Endothelial cell of umbilical vein (primary cell): Measurements from ENCODE around the gene QSER1. TPM values are rescaled to one million over a fixed set of nuclear protein-coding genes. Genes with fewer than 3 reads are reported as not detected.

Experiments
- BruUV-seq: library from RNA; stranded (reverse); fragments of 400-500 nt; replicated peaks from 2 replicates; lab custom pipeline; 2021; lab: Mats Ljungman, UMichigan
- CTCF ChIA-PET: fragments of 300-600, 350-600 bp; sonication (Branson Sonifier 250); formaldehyde crosslinking; loops from one replicate; lab custom pipeline; 2021; ENCODE audit warnings: antibody characterized with exemption, inconsistent platforms; lab: Charles Lee
- POLR2A ChIA-PET: fragments of 300-600, 350-600 bp; sonication (Branson Sonifier 250); formaldehyde crosslinking; loops from one replicate; lab custom pipeline; 2021; ENCODE audit warnings: antibody characterized with exemption, inconsistent platforms; lab: Charles Lee
- DNase-seq: peaks from one replicate; pipeline ENCODE4 v3.0.0-alpha.2; 2011; ENCODE audit warnings: low read depth, low spot score
- FAIRE-seq: peaks from 2 replicates; lab custom pipeline; 2011; peaks lifted over from hg19 to GRCh38; lab: Jason Lieb, UNC
- H2AFZ ChIP-seq: 2 replicates; pipeline ENCODE4 v1.6.0; 2012; ENCODE audit warnings: low read depth, low read length, control low read depth, inconsistent platforms
- H3K27ac ChIP-seq: 2 replicates; pipeline ENCODE4 v1.5.1; 2011; ENCODE audit warnings: low read depth, mild to moderate bottlenecking, control low read depth, low read length, moderate library complexity; ENCODE audit not compliant: insufficient read depth
- H3K27me3 ChIP-seq, 2 experiments: 2 replicates each; pipeline versions ENCODE4 v1.6.0 to v1.6.1; 2011; ENCODE audit warnings: low read length in 2 of 2, mixed read lengths in 1 of 2; ENCODE audit not compliant: control insufficient read depth in 2 of 2, insufficient read depth in 2 of 2
- H3K36me3 ChIP-seq, 2 experiments: 2 replicates in 1 of 2; 3 replicates in 1 of 2; pipeline ENCODE4 v1.5.1; 2011; ENCODE audit warnings: low read length in 2 of 2, mild to moderate bottlenecking in 1 of 2, moderate library complexity in 1 of 2; ENCODE audit not compliant: control insufficient read depth in 2 of 2, insufficient read depth in 2 of 2; ENCODE audit errors: extremely low read depth in 1 of 2
- H3K4me1 ChIP-seq: 3 replicates; pipeline ENCODE4 v1.5.1; 2011; ENCODE audit warnings: mild to moderate bottlenecking, low read length; ENCODE audit not compliant: control insufficient read depth, insufficient read depth; ENCODE audit errors: extremely low read depth
- H3K4me2 ChIP-seq: 2 replicates; pipeline ENCODE4 v1.6.1; 2011; ENCODE audit warnings: low read length, control low read depth, mixed read lengths; ENCODE audit not compliant: insufficient read depth
- H3K4me3 ChIP-seq, 3 experiments: fragments of 200-600 bp in 1 of 3; sonication (generic), shearing (Covaris generic) in 1 of 3; replicated peaks in 1 of 3; 2 replicates each; pipeline ENCODE4 v1.5.1; 2011 to 2016; ENCODE audit warnings: control low read depth in 3 of 3, low read length in 3 of 3, mild to moderate bottlenecking in 2 of 3, inconsistent platforms in 1 of 3, low read depth in 1 of 3, moderate library complexity in 1 of 3; ENCODE audit not compliant: insufficient read depth in 1 of 3
- H3K79me2 ChIP-seq: 2 replicates; pipeline ENCODE4 v1.6.0; 2012; ENCODE audit warnings: low read length, inconsistent platforms; ENCODE audit not compliant: control insufficient read depth, insufficient read depth
- H3K9ac ChIP-seq: replicated peaks from 2 replicates; pipeline ENCODE3; 2011; ENCODE audit warnings: low read length, control low read depth; ENCODE audit not compliant: insufficient read depth; ENCODE audit errors: extremely low read depth
- H3K9me1 ChIP-seq: replicated peaks from 3 replicates; pipeline ENCODE4 v1.6.0; 2011; ENCODE audit warnings: mild to moderate bottlenecking, low read length; ENCODE audit not compliant: control insufficient read depth, insufficient read depth; ENCODE audit errors: extremely low read depth
- H3K9me3 ChIP-seq: replicated peaks from 2 replicates; pipeline ENCODE4 v1.5.1; 2012; ENCODE audit warnings: low read length, inconsistent platforms; ENCODE audit not compliant: control insufficient read depth, insufficient read depth
- H4K20me1 ChIP-seq: replicated peaks from 2 replicates; pipeline ENCODE3; 2011; ENCODE audit warnings: mild to moderate bottlenecking, low read length; ENCODE audit not compliant: control insufficient read depth, insufficient read depth; ENCODE audit errors: extremely low read depth
- EZH2 ChIP-seq: IDR thresholded peaks from 2 replicates; pipeline ENCODE4 v1.6.1; 2012; ENCODE audit warnings: borderline replicate concordance, low read depth, mild to moderate bottlenecking, moderate library complexity, low read length, inconsistent platforms; ENCODE audit not compliant: severe bottlenecking
- GATA2 ChIP-seq: IDR thresholded peaks from 2 replicates; pipeline ENCODE4 v1.7.0; 2011; ENCODE audit warnings: low read depth, mild to moderate bottlenecking, moderate library complexity, mixed read lengths, low read length; ENCODE audit not compliant: insufficient read length, insufficient read depth
- JUN ChIP-seq: IDR thresholded peaks from 2 replicates; pipeline ENCODE4 v1.6.1; 2011; ENCODE audit warnings: borderline replicate concordance, low read depth; ENCODE audit not compliant: insufficient read length, insufficient read depth
- MYC ChIP-seq: IDR thresholded peaks from one replicate; pipeline ENCODE4 v1.6.1; 2011; ENCODE audit warnings: mild to moderate bottlenecking, low read depth, low read length
- POLR2A ChIP-seq: IDR thresholded peaks from 2 replicates; pipeline ENCODE4 v1.6.1; 2012; ENCODE audit warnings: low read depth, mild to moderate bottlenecking, control low read depth, low read length
- POLR2AphosphoS5 ChIP-seq: IDR thresholded peaks from 2 replicates; pipeline ENCODE4 v1.6.1; 2012; ENCODE audit warnings: low read depth, mild to moderate bottlenecking, control low read depth, low read length, moderate library complexity; ENCODE audit not compliant: insufficient read depth
- dilution Hi-C: fragments of 300-500 bp; cut with MboI; formaldehyde crosslinking; loops from one replicate; pipeline ENCODE4 v1.15.0; 2019; ENCODE audit warnings: low sequenced_read_pairs; ENCODE audit not compliant: extremely low pct_ligation_motif_present
- intact Hi-C: fragments of 100-400 bp; cut with micrococcal nuclease; formaldehyde crosslinking; loops from one replicate; pipeline ENCODE4 v1.10.0; 2022
- polyA plus RNA-seq, 4 experiments: library from polyadenylated mRNA; depleted of rRNA in 3 of 4; stranded (reverse) in 3 of 4; unstranded in 1 of 4; fragments of >200 nt; gene quantifications; 2 replicates each; pipeline versions ENCODE4 v1.2.1 to v1.2.3, GENCODE V29; 2011 to 2012; ENCODE audit warnings: missing spikeins in 1 of 4
- total RNA-seq: library from RNA; stranded (reverse); gene quantifications from 2 replicates; pipeline ENCODE4 v1.2.3, GENCODE V29; 2021
- TF ChIP-seq, protein P1 (sequence below): IDR thresholded peaks from 2 replicates; pipeline ENCODE4 v1.6.1; 2011; ENCODE audit not compliant: insufficient read depth, insufficient read length
- TF ChIP-seq, protein P2 (sequence below), 2 donors: IDR thresholded peaks; 1 replicate in 1 of 2; 2 replicates in 1 of 2; pipeline ENCODE4 v1.5.1; 2011; ENCODE audit warnings: low read length in 2 of 2, mild to moderate bottlenecking in 2 of 2, moderate library complexity in 2 of 2, control low read depth in 1 of 2, inconsistent platforms in 1 of 2, low read depth in 1 of 2; ENCODE audit not compliant: insufficient read depth in 1 of 2; ENCODE audit errors: extremely low read depth in 1 of 2

Gene QSER1
- total and polyA plus RNA-seq, 2 donors (not counting 3 experiments of a cell fraction or from before 2014, with no cell fraction given), result 5.5 to 36.6 TPM

DNA sequence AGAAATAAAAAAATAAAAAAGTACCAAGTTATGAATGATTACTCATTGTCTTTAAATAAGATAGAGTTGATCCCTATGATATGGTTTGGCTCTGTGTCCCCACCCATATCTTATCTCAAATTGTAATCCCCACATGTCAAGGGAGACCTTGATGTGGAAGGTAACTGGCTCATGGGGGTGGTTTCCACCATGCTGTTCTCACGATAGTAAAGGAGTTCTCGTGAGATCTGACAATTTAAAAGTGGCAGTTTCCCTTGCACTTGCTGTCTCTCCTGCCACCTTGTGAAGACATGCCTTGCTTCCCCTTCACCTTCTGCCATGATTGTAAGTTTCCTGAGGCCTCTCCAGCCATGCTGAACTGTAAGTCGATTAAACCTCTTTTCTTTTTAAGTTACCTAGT lies 18.8 kb downstream of the QSER1 start:
- Histone ChIP-seq H3K9me1 (no peaks in the 10 kb centered on the region), H2AFZ (no peak overlapping the region), H3K27ac (no peak overlapping the region), H3K36me3 (no peaks in the 10 kb centered on the region), H3K79me2 (peaks cover 60% of the 10 kb centered on the region), H3K4me3 (no peak overlapping the region), H3K9me3 (no peaks in the 10 kb centered on the region), H3K9ac (no peak overlapping the region), H4K20me1 (no peaks in the 10 kb centered on the region), H3K4me1 (no peaks in the 10 kb centered on the region), H3K4me2 (no peak overlapping the region), H3K27me3 (no peaks in the 10 kb centered on the region)
- FAIRE-seq (no peak), DNase-seq (no peak)
- POLR2A ChIA-PET, result no interaction called here
- no peak for TF ChIP-seq GATA2
- TF ChIP-seq, protein P1, sequence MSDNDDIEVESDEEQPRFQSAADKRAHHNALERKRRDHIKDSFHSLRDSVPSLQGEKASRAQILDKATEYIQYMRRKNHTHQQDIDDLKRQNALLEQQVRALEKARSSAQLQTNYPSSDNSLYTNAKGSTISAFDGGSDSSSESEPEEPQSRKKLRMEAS, result no peak
- TF ChIP-seq JUN, result no peak
- no peak for TF ChIP-seq EZH2
- TF ChIP-seq POLR2AphosphoS5, result no peak
- TF ChIP-seq POLR2A, result no peak
- TF ChIP-seq, protein P2, sequence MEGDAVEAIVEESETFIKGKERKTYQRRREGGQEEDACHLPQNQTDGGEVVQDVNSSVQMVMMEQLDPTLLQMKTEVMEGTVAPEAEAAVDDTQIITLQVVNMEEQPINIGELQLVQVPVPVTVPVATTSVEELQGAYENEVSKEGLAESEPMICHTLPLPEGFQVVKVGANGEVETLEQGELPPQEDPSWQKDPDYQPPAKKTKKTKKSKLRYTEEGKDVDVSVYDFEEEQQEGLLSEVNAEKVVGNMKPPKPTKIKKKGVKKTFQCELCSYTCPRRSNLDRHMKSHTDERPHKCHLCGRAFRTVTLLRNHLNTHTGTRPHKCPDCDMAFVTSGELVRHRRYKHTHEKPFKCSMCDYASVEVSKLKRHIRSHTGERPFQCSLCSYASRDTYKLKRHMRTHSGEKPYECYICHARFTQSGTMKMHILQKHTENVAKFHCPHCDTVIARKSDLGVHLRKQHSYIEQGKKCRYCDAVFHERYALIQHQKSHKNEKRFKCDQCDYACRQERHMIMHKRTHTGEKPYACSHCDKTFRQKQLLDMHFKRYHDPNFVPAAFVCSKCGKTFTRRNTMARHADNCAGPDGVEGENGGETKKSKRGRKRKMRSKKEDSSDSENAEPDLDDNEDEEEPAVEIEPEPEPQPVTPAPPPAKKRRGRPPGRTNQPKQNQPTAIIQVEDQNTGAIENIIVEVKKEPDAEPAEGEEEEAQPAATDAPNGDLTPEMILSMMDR (IDR thresholded peaks at IDR 0.05; ENCODE audit: extremely low read depth in 1 of 2, insufficient read depth in 1 of 2, low read depth in 1 of 2, low read length in 2 of 2), result no peak
- no peak for TF ChIP-seq MYC
- BruUV-seq, result no TSS peak
- intact Hi-C loops, result no loop called here
- dilution Hi-C loops, result no loop called here
- CTCF ChIA-PET, result no interaction called here
